ENCODE data around the gene UBR4.

GRCh38 chr1:19054216-19054615 is 155.8 kb downstream of the UBR4 start:
- TF ChIP-seq CTCF (optimal IDR thresholded peaks at IDR 0.05 in 1 of 3, IDR thresholded peaks at IDR 0.05 in 1 of 3, conservative IDR thresholded peaks at IDR 0.05 in 1 of 3; ENCODE audit: extremely low read depth in 1 of 3, insufficient read depth in 2 of 3, low read length in 3 of 3) (no peak), EZH2 (IDR thresholded peaks at IDR 0.05; ENCODE audit: low read length) (no peak)

Measured in keratinocyte (primary cell).